TTC549 (cell line): ENCODE results near the gene LAG3.

ENCODE experiments used
- FAIRE-seq: peaks from 2 replicates; lab custom pipeline; 2012; peaks lifted over from hg19 to GRCh38; lab: Jason Lieb, UNC

LAG3 gene

DNA sequence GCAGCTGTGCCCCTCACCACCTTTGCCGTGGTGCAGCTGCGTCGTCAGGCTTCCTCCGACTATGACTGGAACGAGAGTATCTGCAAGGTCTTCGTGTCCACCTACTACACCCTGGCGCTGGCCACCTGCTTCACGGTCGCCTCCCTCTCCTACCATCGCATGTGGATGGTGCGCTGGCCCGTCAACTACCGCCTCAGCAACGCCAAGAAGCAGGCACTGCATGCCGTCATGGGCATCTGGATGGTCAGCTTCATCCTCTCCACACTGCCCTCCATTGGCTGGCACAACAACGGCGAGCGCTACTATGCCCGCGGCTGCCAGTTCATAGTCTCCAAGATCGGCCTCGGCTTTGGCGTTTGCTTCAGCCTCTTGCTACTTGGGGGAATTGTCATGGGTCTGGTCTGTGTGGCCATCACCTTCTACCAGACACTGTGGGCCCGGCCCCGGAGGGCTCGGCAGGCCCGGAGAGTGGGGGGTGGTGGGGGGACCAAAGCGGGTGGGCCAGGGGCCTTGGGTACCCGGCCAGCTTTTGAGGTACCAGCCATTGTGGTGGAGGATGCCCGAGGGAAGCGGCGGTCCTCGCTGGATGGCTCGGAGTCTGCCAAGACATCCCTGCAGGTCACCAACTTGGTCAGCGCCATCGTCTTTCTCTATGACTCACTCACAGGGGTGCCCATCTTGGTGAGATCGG lies 51.9 kb downstream of the LAG3 start:
- FAIRE-seq, result no peak

DNA sequence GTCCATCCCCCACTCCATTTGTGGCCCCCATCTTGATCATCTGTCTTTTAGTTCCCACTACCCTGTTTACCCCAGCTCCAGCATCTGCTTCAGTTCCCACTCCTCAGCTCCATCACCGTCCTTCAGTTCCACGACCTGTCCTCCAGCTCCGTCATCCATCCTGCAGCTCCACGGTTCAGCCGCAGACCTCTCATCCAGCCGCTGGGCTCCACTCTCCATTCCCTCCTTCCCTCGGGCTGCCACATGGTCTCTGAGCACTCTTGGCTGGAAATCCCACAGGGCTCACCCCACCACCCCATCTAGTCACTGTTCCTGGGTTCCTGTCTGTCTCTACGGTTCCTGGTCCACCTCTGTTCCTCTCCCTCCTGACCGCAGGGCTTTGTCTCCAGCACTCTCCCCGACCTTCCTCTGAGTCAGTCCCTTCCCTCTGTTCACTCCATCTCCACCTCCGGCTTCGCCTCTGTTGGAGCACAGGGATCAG lies 52.6 kb downstream of the LAG3 start:
- no peak for FAIRE-seq

- FAIRE-seq, result peak; percentile 7
Observed at GRCh38 chr12:6825398-6826124, 53.2 kb downstream of the LAG3 start.

GRCh38 chr12:6826125-6826733 lies 53.9 kb downstream of the LAG3 start:
- no peak for FAIRE-seq

DNA sequence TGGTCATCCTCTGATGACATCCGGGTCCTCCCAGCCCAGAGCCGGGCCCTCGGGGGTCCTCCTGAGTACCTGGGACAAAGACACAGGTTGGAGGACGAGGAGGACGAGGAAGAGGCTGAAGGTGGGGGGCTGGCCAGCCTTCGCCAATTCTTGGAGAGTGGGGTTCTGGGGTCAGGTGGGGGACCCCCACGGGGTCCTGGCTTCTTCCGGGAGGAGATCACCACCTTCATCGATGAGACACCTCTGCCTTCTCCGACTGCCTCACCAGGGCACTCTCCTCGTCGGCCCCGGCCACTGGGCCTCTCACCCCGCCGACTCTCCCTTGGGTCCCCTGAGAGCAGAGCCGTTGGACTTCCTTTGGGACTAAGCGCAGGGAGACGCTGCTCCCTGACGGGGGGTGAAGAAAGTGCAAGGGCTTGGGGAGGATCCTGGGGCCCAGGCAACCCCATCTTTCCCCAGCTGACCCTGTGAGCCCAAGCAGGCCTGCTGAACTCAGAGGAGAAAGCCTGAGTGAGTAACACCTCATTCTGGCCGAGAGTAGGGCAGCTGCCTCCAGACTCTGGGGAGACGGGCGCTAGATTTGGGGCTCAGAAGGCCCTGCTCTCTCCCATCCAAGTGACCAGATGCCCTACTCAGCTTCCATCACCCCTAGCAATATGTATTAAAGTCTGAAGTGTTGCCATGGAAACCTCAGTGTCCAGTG lies 54.6 kb downstream of the LAG3 start:
- no peak for FAIRE-seq

GRCh38 chr12:6827437-6827911 lies 55.2 kb downstream of the LAG3 start:
- peak; percentile 90 for FAIRE-seq
